Measurements from ENCODE around the gene TNFRSF11A.

Gene TNFRSF11A

GRCh38 chr18:62413206-62413605 is 88.1 kb downstream of the TNFRSF11A start:
- no peak for DNase-seq (ENCODE audit: low read depth, low spot score)

- DNase-seq (ENCODE audit: low read depth, low spot score) = no peak
Observed at GRCh38 chr18:62418258-62418657, 93.1 kb downstream of the TNFRSF11A start.

- DNase-seq (ENCODE audit: low read depth, low spot score) = no peak
Observed at GRCh38 chr18:62420151-62420512, 95.0 kb downstream of the TNFRSF11A start.

GRCh38 chr18:62420513-62421209 is 95.6 kb downstream of the TNFRSF11A start:
- no peak for DNase-seq (ENCODE audit: low read depth, low spot score)

GRCh38 chr18:62425465-62426190 is 100.5 kb downstream of the TNFRSF11A start:
- peak; percentile 83 for DNase-seq (ENCODE audit: low read depth, low spot score)

GRCh38 chr18:62426191-62426488 is 101.0 kb downstream of the TNFRSF11A start:
- no peak for DNase-seq (ENCODE audit: low read depth, low spot score)

GRCh38 chr18:62432176-62432575 is 107.1 kb downstream of the TNFRSF11A start:
- no peak for DNase-seq (ENCODE audit: low read depth, low spot score)

- DNase-seq (ENCODE audit: low read depth, low spot score) = no peak
Observed at GRCh38 chr18:62434798-62435197, 109.7 kb downstream of the TNFRSF11A start.

- DNase-seq (ENCODE audit: low read depth, low spot score) = no peak
Observed at GRCh38 chr18:62435435-62436031, 110.4 kb downstream of the TNFRSF11A start.

- no peak for DNase-seq (ENCODE audit: low read depth, low spot score)
Observed at GRCh38 chr18:62436636-62437234, 111.6 kb downstream of the TNFRSF11A start.

GRCh38 chr18:62437235-62438017 is 112.3 kb downstream of the TNFRSF11A start:
- no peak for DNase-seq (ENCODE audit: low read depth, low spot score)

GRCh38 chr18:62438018-62438329 is 112.9 kb downstream of the TNFRSF11A start:
- no peak for DNase-seq (ENCODE audit: low read depth, low spot score)

- no peak for DNase-seq (ENCODE audit: low read depth, low spot score)
Observed at GRCh38 chr18:62438402-62438801, 113.3 kb downstream of the TNFRSF11A start.

- no peak for DNase-seq (ENCODE audit: low read depth, low spot score)
Observed at GRCh38 chr18:62438866-62439265, 113.8 kb downstream of the TNFRSF11A start.
